Measurements from ENCODE around the gene HBD. TPM values are rescaled to one million over a fixed set of nuclear protein-coding genes. Genes with fewer than 3 reads are reported as not detected.

HBD gene
- total RNA-seq, 2 donors from 2014 or later, result not detected

DNA sequence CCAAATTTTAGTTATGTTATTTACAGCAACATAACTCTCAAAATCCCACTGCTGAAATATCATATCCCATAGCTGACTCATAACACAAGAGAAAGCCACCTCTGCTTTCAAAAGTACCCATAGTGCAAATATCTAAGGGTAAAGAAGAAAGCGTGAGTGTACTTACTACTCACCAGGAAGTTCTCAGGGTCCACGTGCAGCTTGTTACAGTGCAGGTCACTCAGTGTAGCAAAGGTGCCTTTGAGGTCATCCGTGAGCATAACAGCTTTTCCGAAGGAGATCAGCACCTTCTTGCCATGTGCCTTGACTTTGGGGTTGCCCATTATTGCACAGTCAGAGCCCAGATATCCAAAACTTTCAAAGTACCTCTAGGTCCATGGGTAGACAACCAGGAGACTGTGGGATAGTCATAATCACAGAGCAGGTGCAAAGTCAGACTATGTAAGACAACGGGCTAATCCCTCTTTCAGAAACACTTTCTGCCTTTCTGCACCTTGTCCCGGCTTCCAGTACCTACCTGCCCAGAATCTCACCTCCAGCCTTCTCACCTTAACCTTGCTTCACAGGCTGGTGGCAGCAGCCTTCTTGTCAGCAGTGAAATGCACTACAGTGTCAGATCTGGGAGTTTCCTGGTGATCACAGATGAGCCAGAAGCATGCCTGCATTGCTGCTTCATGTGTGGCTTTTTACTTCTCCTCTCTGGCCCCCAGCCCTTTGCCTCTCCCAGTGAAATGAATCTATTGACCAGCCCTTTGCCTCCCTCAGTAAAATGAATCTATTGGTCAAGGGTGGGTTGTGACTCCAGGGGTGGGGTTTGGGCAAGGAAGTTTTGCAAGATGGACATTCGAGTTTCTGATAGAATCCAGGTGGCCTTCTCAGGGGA, 8.9 kb upstream of the HBD start:
- TF ChIP-seq, protein P1, sequence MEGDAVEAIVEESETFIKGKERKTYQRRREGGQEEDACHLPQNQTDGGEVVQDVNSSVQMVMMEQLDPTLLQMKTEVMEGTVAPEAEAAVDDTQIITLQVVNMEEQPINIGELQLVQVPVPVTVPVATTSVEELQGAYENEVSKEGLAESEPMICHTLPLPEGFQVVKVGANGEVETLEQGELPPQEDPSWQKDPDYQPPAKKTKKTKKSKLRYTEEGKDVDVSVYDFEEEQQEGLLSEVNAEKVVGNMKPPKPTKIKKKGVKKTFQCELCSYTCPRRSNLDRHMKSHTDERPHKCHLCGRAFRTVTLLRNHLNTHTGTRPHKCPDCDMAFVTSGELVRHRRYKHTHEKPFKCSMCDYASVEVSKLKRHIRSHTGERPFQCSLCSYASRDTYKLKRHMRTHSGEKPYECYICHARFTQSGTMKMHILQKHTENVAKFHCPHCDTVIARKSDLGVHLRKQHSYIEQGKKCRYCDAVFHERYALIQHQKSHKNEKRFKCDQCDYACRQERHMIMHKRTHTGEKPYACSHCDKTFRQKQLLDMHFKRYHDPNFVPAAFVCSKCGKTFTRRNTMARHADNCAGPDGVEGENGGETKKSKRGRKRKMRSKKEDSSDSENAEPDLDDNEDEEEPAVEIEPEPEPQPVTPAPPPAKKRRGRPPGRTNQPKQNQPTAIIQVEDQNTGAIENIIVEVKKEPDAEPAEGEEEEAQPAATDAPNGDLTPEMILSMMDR (conservative IDR thresholded peaks at IDR 0.05), result no peak
- H3K4me3 Mint-ChIP-seq, result no peak overlapping the region
- H3K27me3 ChIP-seq (ENCODE audit: control insufficient read depth, insufficient read depth, low read length, poor library complexity, severe bottlenecking), result no peaks in the 10 kb centered on the region
- H3K4me1 ChIP-seq (ENCODE audit: control insufficient read depth, insufficient read depth, low read length), result no peaks in the 10 kb centered on the region
- no peaks in the 10 kb centered on the region for H3K36me3 ChIP-seq (ENCODE audit: control insufficient read depth, insufficient read depth, low read length)
- H3K4me3 ChIP-seq (ENCODE audit: low read length), result no peak overlapping the region
- H3K27ac ChIP-seq (ENCODE audit: low read depth, low read length), result no peak overlapping the region
- H3K9me3 Mint-ChIP-seq, result no peaks in the 10 kb centered on the region
- H3K9me3 ChIP-seq (ENCODE audit: control insufficient read depth, low read length), result no peaks in the 10 kb centered on the region
- H3K27ac Mint-ChIP-seq, result no peak overlapping the region
- H3K9ac ChIP-seq (ENCODE audit: extremely low read depth, low read length, poor library complexity, severe bottlenecking), result no peak overlapping the region
- H3K4me1 Mint-ChIP-seq, result no peaks in the 10 kb centered on the region
- WGBS, 2 experiments (ENCODE audit: insufficient coverage in 1 of 2, insufficient read length in 1 of 2), result 94 to 95% methylated on average over 7 of the region's 7 CpGs
- H3K27me3 Mint-ChIP-seq (ENCODE audit: insufficient read depth), result peaks cover 4% of the 10 kb centered on the region
- DNase-seq, result no peak
- no peaks in the 10 kb centered on the region for H3K36me3 Mint-ChIP-seq (ENCODE audit: low read depth)

DNA sequence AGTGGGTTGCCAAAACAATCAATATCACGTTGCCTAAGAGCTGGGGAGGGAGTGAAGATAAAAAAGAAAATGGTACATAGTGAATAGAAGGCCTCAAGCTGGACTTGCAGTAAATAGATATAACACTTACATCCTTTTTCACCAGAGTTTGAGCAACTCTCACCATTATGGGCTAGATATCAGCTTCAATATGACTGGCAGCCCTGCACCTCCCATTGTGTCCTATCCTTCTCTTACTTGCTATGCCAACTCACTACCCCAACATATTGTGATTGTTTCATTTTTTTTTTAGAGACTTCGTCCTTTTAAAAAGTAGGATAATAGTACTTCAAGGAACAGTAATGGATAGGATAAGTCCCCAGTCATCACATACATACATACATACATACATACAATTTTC, 7.9 kb upstream of the HBD start:
- Mint-ChIP-seq H3K27ac (no peak overlapping the region), H3K4me1 (no peaks in the 10 kb centered on the region), H3K36me3 (ENCODE audit: low read depth) (no peaks in the 10 kb centered on the region), H3K9me3 (no peaks in the 10 kb centered on the region), H3K27me3 (ENCODE audit: insufficient read depth) (peaks cover 4% of the 10 kb centered on the region), H3K4me3 (no peak overlapping the region)
- Histone ChIP-seq H3K27ac (ENCODE audit: low read depth, low read length) (no peak overlapping the region), H3K36me3 (ENCODE audit: control insufficient read depth, insufficient read depth, low read length) (no peaks in the 10 kb centered on the region), H3K4me1 (ENCODE audit: control insufficient read depth, insufficient read depth, low read length) (no peaks in the 10 kb centered on the region), H3K9me3 (ENCODE audit: control insufficient read depth, low read length) (no peaks in the 10 kb centered on the region), H3K9ac (ENCODE audit: extremely low read depth, low read length, poor library complexity, severe bottlenecking) (no peak overlapping the region), H3K4me3 (ENCODE audit: low read length) (no peak overlapping the region), H3K27me3 (ENCODE audit: control insufficient read depth, insufficient read depth, low read length, poor library complexity, severe bottlenecking) (no peaks in the 10 kb centered on the region)
- no peak for DNase-seq
- 88% methylated on average over 1 of the region's 2 CpGs; no CpG with 5 or more reads in 1 of the 2 experiments for WGBS, 2 experiments (ENCODE audit: insufficient coverage in 1 of 2, insufficient read length in 1 of 2)
- TF ChIP-seq, protein P1 (conservative IDR thresholded peaks at IDR 0.05), result no peak

DNA sequence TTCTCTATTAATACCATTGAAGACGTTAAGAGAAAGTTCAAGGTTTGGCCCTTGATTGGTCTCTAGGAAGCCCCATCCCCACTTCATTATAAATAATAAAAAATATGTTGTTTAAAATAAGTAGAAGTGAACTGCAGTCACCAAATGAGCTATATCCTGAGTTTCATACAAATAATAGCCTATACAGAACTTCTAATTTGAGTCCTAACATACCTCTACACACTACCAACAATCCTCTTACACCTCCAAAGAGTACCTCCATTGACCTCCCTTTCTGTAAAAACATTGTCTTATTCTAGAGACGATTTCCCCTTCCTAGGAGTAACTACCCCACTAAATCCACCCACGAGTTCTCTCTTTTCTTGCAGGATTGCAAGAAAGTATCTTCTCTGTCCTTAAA, 7.2 kb upstream of the HBD start:
- Mint-ChIP-seq H3K27me3 (ENCODE audit: insufficient read depth) (peaks cover 4% of the 10 kb centered on the region), H3K27ac (no peak overlapping the region), H3K4me3 (no peak overlapping the region), H3K4me1 (no peaks in the 10 kb centered on the region), H3K9me3 (no peaks in the 10 kb centered on the region), H3K36me3 (ENCODE audit: low read depth) (no peaks in the 10 kb centered on the region)
- H3K4me1 ChIP-seq (ENCODE audit: control insufficient read depth, insufficient read depth, low read length), result no peaks in the 10 kb centered on the region
- H3K4me3 ChIP-seq (ENCODE audit: low read length), result no peak overlapping the region
- H3K27ac ChIP-seq (ENCODE audit: low read depth, low read length), result no peak overlapping the region
- no peak for DNase-seq
- no peaks in the 10 kb centered on the region for H3K36me3 ChIP-seq (ENCODE audit: control insufficient read depth, insufficient read depth, low read length)
- no peaks in the 10 kb centered on the region for H3K9me3 ChIP-seq (ENCODE audit: control insufficient read depth, low read length)
- H3K9ac ChIP-seq (ENCODE audit: extremely low read depth, low read length, poor library complexity, severe bottlenecking), result no peak overlapping the region
- no peaks in the 10 kb centered on the region for H3K27me3 ChIP-seq (ENCODE audit: control insufficient read depth, insufficient read depth, low read length, poor library complexity, severe bottlenecking)
- TF ChIP-seq, protein P1 (conservative IDR thresholded peaks at IDR 0.05), result no peak
- 69 to 88% methylated on average over 2 to 3 of the region's 3 CpGs for WGBS, 2 experiments (ENCODE audit: insufficient coverage in 1 of 2, insufficient read length in 1 of 2)
